ENCODE measurements around the gene TRIM24.
"Not testable (repeated sequence)": the region's sequence is repeated elsewhere in the genome, so short reads cannot be mapped to it uniquely, and the experiment has no call there.

Gene TRIM24

GRCh38 chr7:138460649-138461607, 869 bp downstream of the TRIM24 start:
- DNase-seq (ENCODE audit: low spot score): peak; percentile 51

GRCh38 chr7:138463291-138463618, 3.2 kb downstream of the TRIM24 start:
- DNase-seq (ENCODE audit: low spot score): not testable (repeated sequence)

GRCh38 chr7:138465046-138465445, 5.0 kb downstream of the TRIM24 start:
- no peak for DNase-seq (ENCODE audit: low spot score)

- not testable (repeated sequence) for DNase-seq (ENCODE audit: low spot score)
These were observed 6.2 kb downstream of the TRIM24 start for GRCh38 chr7:138466069-138466756.

GRCh38 chr7:138468244-138469123, 8.4 kb downstream of the TRIM24 start:
- DNase-seq (ENCODE audit: low spot score): peak; percentile 82

- DNase-seq (ENCODE audit: low spot score): no peak
These were observed 10.5 kb downstream of the TRIM24 start for GRCh38 chr7:138470391-138471157.

- no peak for DNase-seq (ENCODE audit: low spot score)
These were observed 12.4 kb downstream of the TRIM24 start for GRCh38 chr7:138472292-138473079.

GRCh38 chr7:138475377-138475776, 15.3 kb downstream of the TRIM24 start:
- no peak for DNase-seq (ENCODE audit: low spot score)

- no peak for DNase-seq (ENCODE audit: low spot score)
These were observed 17.1 kb downstream of the TRIM24 start for GRCh38 chr7:138477081-138477578.

- DNase-seq (ENCODE audit: low spot score): no peak
These were observed 17.5 kb downstream of the TRIM24 start for GRCh38 chr7:138477581-138477980.

- no peak for DNase-seq (ENCODE audit: low spot score)
These were observed 18.4 kb downstream of the TRIM24 start for GRCh38 chr7:138478499-138478908.

GRCh38 chr7:138480527-138480926, 20.5 kb downstream of the TRIM24 start:
- no peak for DNase-seq (ENCODE audit: low spot score)

- DNase-seq (ENCODE audit: low spot score): no peak
These were observed 21.7 kb downstream of the TRIM24 start for GRCh38 chr7:138481447-138482380.

- no peak for DNase-seq (ENCODE audit: low spot score)
These were observed 23.5 kb downstream of the TRIM24 start for GRCh38 chr7:138483531-138483930.

- not testable (repeated sequence) for DNase-seq (ENCODE audit: low spot score)
These were observed 25.4 kb downstream of the TRIM24 start for GRCh38 chr7:138485508-138485907.

GRCh38 chr7:138489139-138489538, 29.1 kb downstream of the TRIM24 start:
- not testable (repeated sequence) for DNase-seq (ENCODE audit: low spot score)

- DNase-seq (ENCODE audit: low spot score): no peak
These were observed 31.7 kb downstream of the TRIM24 start for GRCh38 chr7:138491612-138492386.

- DNase-seq (ENCODE audit: low spot score): no peak
These were observed 32.4 kb downstream of the TRIM24 start for GRCh38 chr7:138492423-138492822.
